PC-9 (cell line): ENCODE data around the gene TRANK1. TPM values are rescaled to one million over a fixed set of nuclear protein-coding genes. Genes with fewer than 3 reads are reported as not detected.

Experiments used
- BruUV-seq: library from RNA; stranded (reverse); fragments of 400-500 nt; replicated peaks from 2 replicates; lab custom pipeline; 2021; lab: Mats Ljungman, UMichigan
- CTCF ChIA-PET: fragments of 300-600 bp; sonication (Branson Sonifier 250); formaldehyde crosslinking; loops from one replicate; lab custom pipeline; 2022; ENCODE audit warnings: antibody characterized with exemption; lab: Charles Lee
- POLR2A ChIA-PET: fragments of 300-600 bp; sonication (Branson Sonifier 250); formaldehyde crosslinking; loops from one replicate; lab custom pipeline; 2022; ENCODE audit warnings: antibody characterized with exemption; ENCODE audit not compliant: unreplicated experiment; lab: Charles Lee
- DNase-seq, 2 experiments: peaks; one replicate each; pipeline versions ENCODE4 v3.0.0 to v3.0.0-alpha.2; 2015 to 2022; ENCODE audit warnings: mixed read lengths in 1 of 2
- H2AFZ ChIP-seq: fragments of 200-600 bp; sonication (generic); 2 replicates; pipeline ENCODE4 v1.8.1; 2017; ENCODE audit warnings: antibody characterized with exemption
- H3F3A ChIP-seq: fragments of 200-600 bp; sonication (generic); 2 replicates; pipeline ENCODE4 v1.8.1; 2017; ENCODE audit warnings: antibody characterized with exemption, mild to moderate bottlenecking, low read depth; ENCODE audit not compliant: insufficient read depth
- H3K27ac ChIP-seq: fragments of 200-600 bp; sonication (generic); 2 replicates; pipeline ENCODE4 v1.6.1; 2016; ENCODE audit warnings: mixed run types
- H3K27me3 ChIP-seq: fragments of 200-600 bp; sonication (generic); 2 replicates; pipeline ENCODE4 v1.6.1; 2016; ENCODE audit warnings: low read depth, mixed run types; ENCODE audit not compliant: insufficient read depth
- H3K36me3 ChIP-seq: fragments of 200-600 bp; sonication (generic); 2 replicates; pipeline ENCODE4 v1.6.1; 2016; ENCODE audit warnings: low read depth, mixed run types
- H3K4me1 ChIP-seq: fragments of 200-600 bp; sonication (generic); replicated peaks from 2 replicates; pipeline ENCODE4 v1.6.1; 2016; ENCODE audit warnings: mixed run types; ENCODE audit not compliant: insufficient read depth
- H3K4me2 ChIP-seq: fragments of 200-600 bp; sonication (generic); 2 replicates; pipeline ENCODE4 v1.6.1; 2017; ENCODE audit warnings: mixed run types
- H3K4me3 ChIP-seq: fragments of 200-600 bp; sonication (generic); 2 replicates; pipeline ENCODE4 v1.6.1; 2016; ENCODE audit warnings: mixed run types
- H3K79me2 ChIP-seq: fragments of 200-600 bp; sonication (generic); 2 replicates; pipeline ENCODE4 v1.6.1; 2017; ENCODE audit warnings: low read depth, mixed run types
- H3K9me2 ChIP-seq: fragments of 200-600 bp; sonication (generic); 2 replicates; pipeline ENCODE4 v1.8.1; 2017; ENCODE audit warnings: mild to moderate bottlenecking; ENCODE audit not compliant: insufficient read depth
- H3K9me3 ChIP-seq: fragments of 200-600 bp; sonication (generic); 2 replicates; pipeline ENCODE4 v1.8.1; 2016; ENCODE audit warnings: low read depth; ENCODE audit not compliant: insufficient read depth
- H4K20me1 ChIP-seq: fragments of 200-600 bp; sonication (generic); 2 replicates; pipeline ENCODE4 v1.8.1; 2017; ENCODE audit not compliant: insufficient read depth
- EZH2 ChIP-seq: fragments of 200-600 bp; sonication (generic); IDR thresholded peaks from 2 replicates; pipeline ENCODE4 v1.8.0; 2017; ENCODE audit warnings: antibody characterized with exemption, low read depth
- intact Hi-C: fragments of 100-400 bp; cut with micrococcal nuclease; formaldehyde crosslinking; loops from one replicate; pipeline ENCODE4 v1.10.0; 2022; ENCODE audit not compliant: unreplicated experiment
- total RNA-seq: library from RNA; stranded (reverse); gene quantifications from 2 replicates; pipeline ENCODE4 v1.2.3, GENCODE V29; 2021
- TF ChIP-seq, protein P1 (sequence below): fragments of 200-600 bp; sonication (generic); conservative IDR thresholded peaks from 2 replicates; pipeline ENCODE4 v1.6.1; 2017; ENCODE audit warnings: mixed run types, antibody characterized with exemption, mild to moderate bottlenecking, moderate library complexity

The TRANK1 gene
- total RNA-seq, 1 experiment from 2014 or later, result 12.1 TPM

- BruUV-seq, result no TSS peak
- CTCF ChIA-PET, result no interaction called here
- Histone ChIP-seq H2AFZ (no peak overlapping the region), H3F3A (peaks cover 3% of the 10 kb centered on the region; the same call in 1 of the 2 replicates), H3K27ac (no peak overlapping the region), H3K36me3 (no peaks in the 10 kb centered on the region), H3K79me2 (no peaks in the 10 kb centered on the region), H3K4me1 (no peaks in the 10 kb centered on the region), H3K9me2 (no peaks in the 10 kb centered on the region), H3K9me3 (no peaks in the 10 kb centered on the region), H4K20me1 (no peaks in the 10 kb centered on the region), H3K4me2 (no peak overlapping the region), H3K27me3 (no peaks in the 10 kb centered on the region), H3K4me3 (no peak overlapping the region)
- intact Hi-C loops, result no loop called here
- TF ChIP-seq EZH2, result no peak
- TF ChIP-seq, protein P1, sequence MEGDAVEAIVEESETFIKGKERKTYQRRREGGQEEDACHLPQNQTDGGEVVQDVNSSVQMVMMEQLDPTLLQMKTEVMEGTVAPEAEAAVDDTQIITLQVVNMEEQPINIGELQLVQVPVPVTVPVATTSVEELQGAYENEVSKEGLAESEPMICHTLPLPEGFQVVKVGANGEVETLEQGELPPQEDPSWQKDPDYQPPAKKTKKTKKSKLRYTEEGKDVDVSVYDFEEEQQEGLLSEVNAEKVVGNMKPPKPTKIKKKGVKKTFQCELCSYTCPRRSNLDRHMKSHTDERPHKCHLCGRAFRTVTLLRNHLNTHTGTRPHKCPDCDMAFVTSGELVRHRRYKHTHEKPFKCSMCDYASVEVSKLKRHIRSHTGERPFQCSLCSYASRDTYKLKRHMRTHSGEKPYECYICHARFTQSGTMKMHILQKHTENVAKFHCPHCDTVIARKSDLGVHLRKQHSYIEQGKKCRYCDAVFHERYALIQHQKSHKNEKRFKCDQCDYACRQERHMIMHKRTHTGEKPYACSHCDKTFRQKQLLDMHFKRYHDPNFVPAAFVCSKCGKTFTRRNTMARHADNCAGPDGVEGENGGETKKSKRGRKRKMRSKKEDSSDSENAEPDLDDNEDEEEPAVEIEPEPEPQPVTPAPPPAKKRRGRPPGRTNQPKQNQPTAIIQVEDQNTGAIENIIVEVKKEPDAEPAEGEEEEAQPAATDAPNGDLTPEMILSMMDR, result no peak
- POLR2A ChIA-PET, result no interaction called here
- no peak for DNase-seq
Measured at GRCh38 chr3:36903119-36903882, 41.6 kb downstream of the TRANK1 start.

- H2AFZ ChIP-seq, result no peak overlapping the region
- no peaks in the 10 kb centered on the region for H4K20me1 ChIP-seq
- no TSS peak for BruUV-seq
- no peaks in the 10 kb centered on the region for H3K27me3 ChIP-seq
- H3K9me2 ChIP-seq, result no peaks in the 10 kb centered on the region
- no peak for TF ChIP-seq EZH2
- TF ChIP-seq, protein P1, result no peak
- intact Hi-C loops, result no loop called here
- POLR2A ChIA-PET, result no interaction called here
- no peaks in the 10 kb centered on the region for H3K36me3 ChIP-seq
- H3K79me2 ChIP-seq, result no peaks in the 10 kb centered on the region
- no peak overlapping the region for H3K27ac ChIP-seq
- H3F3A ChIP-seq, result no peaks in the 10 kb centered on the region
- H3K9me3 ChIP-seq, result no peaks in the 10 kb centered on the region
- no peaks in the 10 kb centered on the region for H3K4me1 ChIP-seq
- CTCF ChIA-PET, result no interaction called here
- DNase-seq, result no peak
- no peak overlapping the region for H3K4me2 ChIP-seq
- no peak overlapping the region for H3K4me3 ChIP-seq
Measured at GRCh38 chr3:36901588-36901987, 43.3 kb downstream of the TRANK1 start.

DNA sequence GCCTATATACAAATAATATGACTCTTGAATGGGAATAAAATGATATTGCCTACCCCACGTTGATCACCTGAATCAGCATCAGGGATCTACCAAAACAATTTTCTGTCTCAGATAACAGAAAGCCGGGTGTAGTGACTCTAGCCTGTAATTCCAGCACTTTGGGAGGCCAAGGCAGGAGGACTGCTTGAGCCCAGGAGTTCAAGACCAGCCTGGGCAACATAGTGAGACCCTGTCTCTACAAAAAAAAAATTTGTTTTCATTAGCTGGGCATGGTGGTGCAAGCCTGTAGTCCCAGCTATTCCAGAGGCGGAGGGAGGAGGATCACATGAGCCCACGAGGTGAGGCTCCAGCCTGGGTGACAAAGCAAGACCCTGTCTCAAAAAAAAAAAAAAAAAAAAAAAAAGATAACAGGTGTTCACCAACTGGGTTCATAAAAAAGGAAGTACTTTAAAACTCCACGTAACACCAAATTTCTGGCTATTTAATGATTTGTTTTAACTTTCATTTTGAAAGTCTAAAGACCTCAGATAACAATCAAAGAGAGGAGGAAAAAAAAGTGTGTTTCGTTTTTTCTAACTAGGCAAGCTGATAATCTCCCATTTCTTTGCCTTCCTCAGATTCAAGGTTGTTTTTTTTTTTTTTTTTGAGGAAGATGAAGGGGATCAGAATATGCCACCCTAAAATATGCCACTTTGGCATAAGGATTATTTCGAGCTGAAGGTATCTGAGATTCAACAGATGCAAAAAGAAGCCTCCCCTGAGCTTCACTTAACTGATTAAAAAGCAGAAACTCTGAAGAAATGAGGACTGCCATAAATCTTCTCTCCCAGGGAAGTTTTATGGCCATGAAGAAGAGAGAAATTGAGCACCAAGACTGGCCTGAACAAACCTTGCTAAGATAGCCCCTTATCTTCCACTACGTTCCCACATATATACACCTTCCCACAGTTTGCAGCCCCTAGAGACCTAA is 44.1 kb downstream of the TRANK1 start:
- Histone ChIP-seq H3K4me3 (no peak overlapping the region), H3K79me2 (no peaks in the 10 kb centered on the region), H3K9me3 (no peaks in the 10 kb centered on the region), H3K36me3 (no peaks in the 10 kb centered on the region), H3K27ac (no peak overlapping the region), H3K4me2 (no peak overlapping the region), H3K4me1 (no peaks in the 10 kb centered on the region), H3K27me3 (no peaks in the 10 kb centered on the region), H2AFZ (no peak overlapping the region), H4K20me1 (no peaks in the 10 kb centered on the region), H3K9me2 (no peaks in the 10 kb centered on the region), H3F3A (no peaks in the 10 kb centered on the region)
- CTCF ChIA-PET, result no interaction called here
- intact Hi-C loops, result no loop called here
- DNase-seq, result no peak
- no TSS peak for BruUV-seq
- POLR2A ChIA-PET, result no interaction called here
- no peak for TF ChIP-seq EZH2
- TF ChIP-seq, protein P1, result no peak
